ENCODE measurements around the gene PUM1. TPM values are rescaled to one million over a fixed set of nuclear protein-coding genes. Genes with fewer than 3 reads are reported as not detected.

PUM1 gene
- total and polyA plus RNA-seq, 2 donors (not counting 3 experiments of a cell fraction or from before 2014, with no cell fraction given) = 94.7 to 124 TPM

DNA sequence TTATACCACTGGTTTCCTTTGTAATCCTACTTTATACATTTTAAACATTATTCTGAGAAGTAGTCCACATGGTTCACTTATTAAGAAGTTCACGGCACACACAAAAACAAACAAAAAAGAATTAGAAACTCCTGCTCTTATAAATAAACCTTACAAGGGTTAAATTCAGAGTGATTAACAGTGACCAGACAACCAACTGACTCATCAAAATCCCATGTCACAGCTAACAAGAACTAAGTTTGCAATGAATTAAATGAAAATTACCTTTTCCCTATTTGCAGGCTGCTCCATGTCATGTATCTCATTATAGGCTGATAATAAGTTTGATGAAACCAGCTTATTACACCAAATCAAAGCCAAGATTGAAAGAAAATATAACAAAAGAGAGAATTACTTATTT, 77.5 kb downstream of the PUM1 start:
- peaks cover 29% of the 10 kb centered on the region for H4K20me1 ChIP-seq (replicated peaks; ENCODE audit: control insufficient read depth, extremely low read depth, insufficient read depth, low read length)

DNA sequence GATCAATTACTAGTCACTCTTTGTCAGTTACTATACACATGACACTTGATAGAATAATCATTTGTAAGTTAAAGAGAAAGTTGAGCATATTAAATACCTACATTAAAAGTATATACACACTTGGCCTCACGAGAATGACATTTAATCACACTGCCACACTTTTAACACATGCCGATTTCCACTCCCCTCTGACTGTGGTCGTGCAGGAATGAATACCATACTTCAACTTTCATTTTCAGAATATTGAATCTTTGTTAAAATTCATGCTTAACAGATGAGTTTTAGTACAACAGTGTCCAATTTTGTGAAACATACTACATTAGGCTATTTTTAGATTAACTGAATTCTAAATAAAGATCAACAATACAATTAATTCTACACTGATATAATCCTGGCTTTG, 78.8 kb downstream of the PUM1 start:
- no peaks in the 10 kb centered on the region for H3K9me3 ChIP-seq (replicated peaks; ENCODE audit: control insufficient read depth, insufficient read depth, low read length)
- peaks cover 98% of the 10 kb centered on the region for H3K79me2 ChIP-seq (ENCODE audit: control insufficient read depth, insufficient read depth, low read length)
- no peak overlapping the region for H3K9ac ChIP-seq (replicated peaks; ENCODE audit: extremely low read depth, insufficient read depth, low read length)
- TF ChIP-seq, protein P1, sequence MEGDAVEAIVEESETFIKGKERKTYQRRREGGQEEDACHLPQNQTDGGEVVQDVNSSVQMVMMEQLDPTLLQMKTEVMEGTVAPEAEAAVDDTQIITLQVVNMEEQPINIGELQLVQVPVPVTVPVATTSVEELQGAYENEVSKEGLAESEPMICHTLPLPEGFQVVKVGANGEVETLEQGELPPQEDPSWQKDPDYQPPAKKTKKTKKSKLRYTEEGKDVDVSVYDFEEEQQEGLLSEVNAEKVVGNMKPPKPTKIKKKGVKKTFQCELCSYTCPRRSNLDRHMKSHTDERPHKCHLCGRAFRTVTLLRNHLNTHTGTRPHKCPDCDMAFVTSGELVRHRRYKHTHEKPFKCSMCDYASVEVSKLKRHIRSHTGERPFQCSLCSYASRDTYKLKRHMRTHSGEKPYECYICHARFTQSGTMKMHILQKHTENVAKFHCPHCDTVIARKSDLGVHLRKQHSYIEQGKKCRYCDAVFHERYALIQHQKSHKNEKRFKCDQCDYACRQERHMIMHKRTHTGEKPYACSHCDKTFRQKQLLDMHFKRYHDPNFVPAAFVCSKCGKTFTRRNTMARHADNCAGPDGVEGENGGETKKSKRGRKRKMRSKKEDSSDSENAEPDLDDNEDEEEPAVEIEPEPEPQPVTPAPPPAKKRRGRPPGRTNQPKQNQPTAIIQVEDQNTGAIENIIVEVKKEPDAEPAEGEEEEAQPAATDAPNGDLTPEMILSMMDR (IDR thresholded peaks at IDR 0.05; ENCODE audit: extremely low read depth in 1 of 2, insufficient read depth in 1 of 2, low read depth in 1 of 2, low read length in 2 of 2) = no peak
- TF ChIP-seq MYC (IDR thresholded peaks at IDR 0.05; ENCODE audit: low read depth, low read length) (no peak), POLR2A (IDR thresholded peaks at IDR 0.05; ENCODE audit: low read depth, low read length) (no peak), POLR2AphosphoS5 (IDR thresholded peaks at IDR 0.05; ENCODE audit: insufficient read depth, low read depth, low read length) (no peak), FOS (IDR thresholded peaks at IDR 0.05; ENCODE audit: borderline replicate concordance, insufficient read depth, low read length) (no peak), GATA2 (IDR thresholded peaks at IDR 0.05; ENCODE audit: insufficient read depth, insufficient read length, low read depth, low read length) (no peak)
- TF ChIP-seq, protein P2, sequence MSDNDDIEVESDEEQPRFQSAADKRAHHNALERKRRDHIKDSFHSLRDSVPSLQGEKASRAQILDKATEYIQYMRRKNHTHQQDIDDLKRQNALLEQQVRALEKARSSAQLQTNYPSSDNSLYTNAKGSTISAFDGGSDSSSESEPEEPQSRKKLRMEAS (IDR thresholded peaks at IDR 0.05; ENCODE audit: insufficient read depth, insufficient read length) = no peak
- FAIRE-seq (no peak), DNase-seq (ENCODE audit: low read depth, low spot score) (no peak)
- H3K4me3 ChIP-seq (replicated peaks in 1 of 3; ENCODE audit: insufficient read depth in 1 of 3, low read depth in 1 of 3, low read length in 3 of 3) = no peak overlapping the region
- no peak overlapping the region for H3K27ac ChIP-seq (ENCODE audit: insufficient read depth, low read depth, low read length)
- H3K36me3 ChIP-seq (ENCODE audit: control insufficient read depth in 2 of 2, extremely low read depth in 1 of 2, insufficient read depth in 2 of 2, low read length in 2 of 2) = peaks cover 0 to under 1% of the 10 kb centered on the region in 2 experiments
- H3K4me1 ChIP-seq (ENCODE audit: control insufficient read depth, extremely low read depth, insufficient read depth, low read length) = no peaks in the 10 kb centered on the region
- no peaks in the 10 kb centered on the region for H3K9me1 ChIP-seq (replicated peaks; ENCODE audit: control insufficient read depth, extremely low read depth, insufficient read depth, low read length)
- dilution Hi-C loops (cut with MboI; ENCODE audit: extremely low pct_ligation_motif_present, low sequenced_read_pairs) (no loop called here), intact Hi-C loops (cut with micrococcal nuclease) (no loop called here)
- H4K20me1 ChIP-seq (replicated peaks; ENCODE audit: control insufficient read depth, extremely low read depth, insufficient read depth, low read length) = peaks cover 23% of the 10 kb centered on the region
- H3K4me2 ChIP-seq (ENCODE audit: insufficient read depth, low read length) = no peak overlapping the region
- POLR2A ChIA-PET = no interaction called here
- H3K27me3 ChIP-seq (ENCODE audit: control insufficient read depth in 2 of 2, insufficient read depth in 2 of 2, low read length in 2 of 2) = no peaks in the 10 kb centered on the region
- CTCF ChIA-PET = interaction anchor here (0.7 to 1.5 kb wide), 2 partner anchors 16 to 374 kb away, joined by 3 read pairs; no protein-coding TSS in a partner anchor
- no TSS peak for BruUV-seq (replicated peaks)
- no peak overlapping the region for H2AFZ ChIP-seq (ENCODE audit: low read depth, low read length)

More for the DNA sequence above, 77.5 kb downstream of the PUM1 start:
- no peak for TF ChIP-seq GATA2 (IDR thresholded peaks at IDR 0.05; ENCODE audit: insufficient read depth, insufficient read length, low read depth, low read length)
- TF ChIP-seq POLR2AphosphoS5 (IDR thresholded peaks at IDR 0.05; ENCODE audit: insufficient read depth, low read depth, low read length) = no peak
- no peak for TF ChIP-seq POLR2A (IDR thresholded peaks at IDR 0.05; ENCODE audit: low read depth, low read length)
- TF ChIP-seq, protein P2 (IDR thresholded peaks at IDR 0.05; ENCODE audit: insufficient read depth, insufficient read length) = no peak
- BruUV-seq (replicated peaks) = no TSS peak
- Histone ChIP-seq H3K79me2 (ENCODE audit: control insufficient read depth, insufficient read depth, low read length) (peaks cover 98% of the 10 kb centered on the region), H3K27me3 (ENCODE audit: control insufficient read depth in 2 of 2, insufficient read depth in 2 of 2, low read length in 2 of 2) (no peaks in the 10 kb centered on the region), H3K4me3 (replicated peaks in 1 of 3; ENCODE audit: insufficient read depth in 1 of 3, low read depth in 1 of 3, low read length in 3 of 3) (no peak overlapping the region), H3K4me1 (ENCODE audit: control insufficient read depth, extremely low read depth, insufficient read depth, low read length) (no peaks in the 10 kb centered on the region), H3K9ac (replicated peaks; ENCODE audit: extremely low read depth, insufficient read depth, low read length) (no peak overlapping the region), H3K4me2 (ENCODE audit: insufficient read depth, low read length) (no peak overlapping the region), H2AFZ (ENCODE audit: low read depth, low read length) (no peak overlapping the region), H3K27ac (ENCODE audit: insufficient read depth, low read depth, low read length) (no peak overlapping the region), H3K36me3 (ENCODE audit: control insufficient read depth in 2 of 2, extremely low read depth in 1 of 2, insufficient read depth in 2 of 2, low read length in 2 of 2) (peaks cover 6 to 9% of the 10 kb centered on the region in 2 experiments), H3K9me1 (replicated peaks; ENCODE audit: control insufficient read depth, extremely low read depth, insufficient read depth, low read length) (no peaks in the 10 kb centered on the region), H3K9me3 (replicated peaks; ENCODE audit: control insufficient read depth, insufficient read depth, low read length) (no peaks in the 10 kb centered on the region)
- no peak for DNase-seq (ENCODE audit: low read depth, low spot score)
- FAIRE-seq = no peak
- ChIA-PET POLR2A (no interaction called here), CTCF (interaction anchor here (1.0 kb wide), 1 partner anchor 14 kb away, joined by 3 read pairs; no protein-coding TSS in a partner anchor)
- dilution Hi-C loops (cut with MboI; ENCODE audit: extremely low pct_ligation_motif_present, low sequenced_read_pairs) (no loop called here), intact Hi-C loops (cut with micrococcal nuclease) (no loop called here)
